Measurements from ENCODE around the gene ITGA8. TPM values are rescaled to one million over a fixed set of nuclear protein-coding genes. Genes with fewer than 3 reads are reported as not detected.
"Not testable (repeated sequence)": the region's sequence is repeated elsewhere in the genome, so short reads cannot be mapped to it uniquely, and the experiment has no call there.

Gene ITGA8
- total RNA-seq, 1 donor from 2014 or later: 0.37 TPM

DNA sequence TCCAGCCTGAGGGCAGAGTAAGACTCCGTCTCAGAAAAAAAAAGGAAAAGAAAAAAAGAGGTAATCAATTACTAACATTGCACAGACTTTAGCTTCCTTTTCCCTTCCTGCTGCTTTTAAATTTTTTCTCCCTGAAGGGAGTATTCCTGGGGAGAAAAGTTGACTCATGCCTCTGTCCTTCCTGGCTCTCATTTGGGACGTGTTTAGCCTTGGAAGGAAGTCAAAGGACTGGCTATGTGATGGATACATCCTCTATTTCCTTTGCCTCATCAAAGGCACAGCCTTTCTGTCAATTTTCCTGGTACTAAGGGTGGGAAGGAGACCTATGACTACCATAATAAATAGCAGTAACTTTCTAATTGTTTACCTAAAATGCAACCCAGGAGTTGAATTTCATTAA lies 77.6 kb downstream of the ITGA8 start:
- no peak for DNase-seq (ENCODE audit: low read depth, low spot score)
- H3K27ac Mint-ChIP-seq (ENCODE audit: unreplicated experiment): no peak overlapping the region
- no peaks in the 10 kb centered on the region for H3K36me3 Mint-ChIP-seq (ENCODE audit: low read depth)

DNA sequence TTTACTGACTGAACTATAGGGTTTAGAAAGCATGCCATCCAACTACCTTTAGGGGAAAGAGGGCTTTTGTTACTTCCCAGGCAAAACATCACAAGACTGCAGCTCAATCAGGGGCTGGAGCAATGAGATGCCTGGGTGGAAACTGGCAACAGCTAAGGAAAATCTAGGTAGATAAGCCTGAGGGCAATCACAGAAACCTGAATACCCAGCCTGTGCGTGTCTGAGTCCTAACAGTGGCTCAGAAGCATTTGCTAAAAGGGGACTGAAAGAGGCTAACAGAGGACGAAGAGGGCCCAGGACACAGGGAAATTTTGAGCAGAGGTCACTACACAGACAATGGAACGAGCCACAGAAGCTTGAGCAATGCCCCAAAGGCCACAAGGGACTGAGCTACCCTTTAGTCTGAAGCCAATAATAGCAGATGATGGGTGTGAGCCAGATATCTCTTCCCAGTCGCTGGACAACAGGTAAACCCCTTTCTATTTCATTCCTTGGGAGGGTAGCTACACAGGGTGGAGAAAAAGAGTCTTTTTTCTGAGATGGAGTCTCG lies 79.1 kb downstream of the ITGA8 start:
- H3K4me1 Mint-ChIP-seq: no peaks in the 10 kb centered on the region
- TF ChIP-seq, protein P1, sequence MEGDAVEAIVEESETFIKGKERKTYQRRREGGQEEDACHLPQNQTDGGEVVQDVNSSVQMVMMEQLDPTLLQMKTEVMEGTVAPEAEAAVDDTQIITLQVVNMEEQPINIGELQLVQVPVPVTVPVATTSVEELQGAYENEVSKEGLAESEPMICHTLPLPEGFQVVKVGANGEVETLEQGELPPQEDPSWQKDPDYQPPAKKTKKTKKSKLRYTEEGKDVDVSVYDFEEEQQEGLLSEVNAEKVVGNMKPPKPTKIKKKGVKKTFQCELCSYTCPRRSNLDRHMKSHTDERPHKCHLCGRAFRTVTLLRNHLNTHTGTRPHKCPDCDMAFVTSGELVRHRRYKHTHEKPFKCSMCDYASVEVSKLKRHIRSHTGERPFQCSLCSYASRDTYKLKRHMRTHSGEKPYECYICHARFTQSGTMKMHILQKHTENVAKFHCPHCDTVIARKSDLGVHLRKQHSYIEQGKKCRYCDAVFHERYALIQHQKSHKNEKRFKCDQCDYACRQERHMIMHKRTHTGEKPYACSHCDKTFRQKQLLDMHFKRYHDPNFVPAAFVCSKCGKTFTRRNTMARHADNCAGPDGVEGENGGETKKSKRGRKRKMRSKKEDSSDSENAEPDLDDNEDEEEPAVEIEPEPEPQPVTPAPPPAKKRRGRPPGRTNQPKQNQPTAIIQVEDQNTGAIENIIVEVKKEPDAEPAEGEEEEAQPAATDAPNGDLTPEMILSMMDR (conservative IDR thresholded peaks at IDR 0.05): no peak
- H3K4me3 Mint-ChIP-seq: no peak overlapping the region
- H3K9me3 Mint-ChIP-seq: peaks cover 2% of the 10 kb centered on the region
- DNase-seq (ENCODE audit: low read depth, low spot score): no peak
- H3K27ac Mint-ChIP-seq (ENCODE audit: unreplicated experiment): no peak overlapping the region
- no peaks in the 10 kb centered on the region for H3K27me3 Mint-ChIP-seq (ENCODE audit: low read depth)
- no peaks in the 10 kb centered on the region for H3K36me3 Mint-ChIP-seq (ENCODE audit: low read depth)

More for the DNA sequence above, 77.6 kb downstream of the ITGA8 start:
- TF ChIP-seq, protein P1 (conservative IDR thresholded peaks at IDR 0.05): no peak
- Mint-ChIP-seq H3K9me3 (peaks cover 2% of the 10 kb centered on the region), H3K27me3 (ENCODE audit: low read depth) (no peaks in the 10 kb centered on the region), H3K4me3 (no peak overlapping the region), H3K4me1 (no peaks in the 10 kb centered on the region)

DNA sequence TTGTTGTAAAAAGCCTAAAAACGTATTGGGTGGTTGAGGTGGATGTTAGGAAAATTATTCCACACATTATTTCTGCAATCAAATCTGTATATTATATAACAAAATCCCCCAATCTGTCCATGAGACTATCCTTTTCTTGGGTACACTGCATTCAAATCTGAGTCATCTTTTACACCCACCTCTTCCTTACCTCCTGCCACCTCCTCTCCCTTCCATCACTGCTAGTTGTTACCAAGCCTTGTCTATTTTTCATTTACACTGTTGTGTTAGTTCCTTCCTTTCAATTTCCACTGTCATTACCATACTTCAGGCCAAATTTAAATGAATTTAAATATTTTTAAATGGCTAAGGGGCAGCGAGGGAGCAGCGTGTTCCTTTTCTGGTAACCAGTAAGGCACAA lies 83.3 kb downstream of the ITGA8 start:
- Mint-ChIP-seq H3K4me1 (no peaks in the 10 kb centered on the region), H3K9me3 (peaks cover 1% of the 10 kb centered on the region), H3K27me3 (ENCODE audit: low read depth) (no peaks in the 10 kb centered on the region), H3K27ac (ENCODE audit: unreplicated experiment) (peak overlapping the region; percentile 60), H3K4me3 (no peak overlapping the region), H3K36me3 (ENCODE audit: low read depth) (no peaks in the 10 kb centered on the region)
- no peak for DNase-seq (ENCODE audit: low read depth, low spot score)
- TF ChIP-seq, protein P1 (conservative IDR thresholded peaks at IDR 0.05): no peak

DNA sequence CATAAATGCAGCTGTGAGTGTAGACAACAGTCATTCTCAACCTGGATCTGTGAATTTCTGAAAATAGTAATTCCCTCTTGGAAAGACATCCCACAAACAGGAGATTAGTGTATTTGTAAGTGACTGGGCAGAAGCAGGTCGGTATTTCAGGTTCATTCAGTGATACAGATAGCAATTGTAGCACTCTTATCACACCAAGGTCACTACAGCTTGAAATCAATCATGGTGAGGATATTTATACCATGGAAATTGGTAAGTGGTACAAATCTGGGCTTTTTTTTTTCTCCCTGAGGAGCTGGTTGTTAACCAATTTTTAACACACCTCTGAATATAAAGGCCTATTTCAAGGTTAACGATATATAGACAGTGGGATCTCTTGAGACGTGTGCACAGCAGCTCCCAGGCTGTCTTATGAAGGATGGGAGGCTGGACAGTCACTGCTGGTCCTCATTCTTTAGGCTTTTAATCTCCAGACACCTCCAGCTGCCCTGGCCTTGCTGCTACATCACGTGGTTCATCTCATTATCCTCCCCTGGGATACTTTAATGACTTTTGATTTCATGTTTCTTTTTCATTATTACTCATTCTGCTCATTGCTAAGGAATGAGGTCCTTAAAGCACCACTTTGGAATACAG lies 87.1 kb downstream of the ITGA8 start:
- no peaks in the 10 kb centered on the region for H3K9me3 Mint-ChIP-seq
- H3K36me3 Mint-ChIP-seq (ENCODE audit: low read depth): no peaks in the 10 kb centered on the region
- TF ChIP-seq, protein P1 (conservative IDR thresholded peaks at IDR 0.05): no peak
- no peaks in the 10 kb centered on the region for H3K27me3 Mint-ChIP-seq (ENCODE audit: low read depth)
- H3K27ac Mint-ChIP-seq (ENCODE audit: unreplicated experiment): no peak overlapping the region
- no peak overlapping the region for H3K4me3 Mint-ChIP-seq
- no peaks in the 10 kb centered on the region for H3K4me1 Mint-ChIP-seq
- no peak for DNase-seq (ENCODE audit: low read depth, low spot score)

DNA sequence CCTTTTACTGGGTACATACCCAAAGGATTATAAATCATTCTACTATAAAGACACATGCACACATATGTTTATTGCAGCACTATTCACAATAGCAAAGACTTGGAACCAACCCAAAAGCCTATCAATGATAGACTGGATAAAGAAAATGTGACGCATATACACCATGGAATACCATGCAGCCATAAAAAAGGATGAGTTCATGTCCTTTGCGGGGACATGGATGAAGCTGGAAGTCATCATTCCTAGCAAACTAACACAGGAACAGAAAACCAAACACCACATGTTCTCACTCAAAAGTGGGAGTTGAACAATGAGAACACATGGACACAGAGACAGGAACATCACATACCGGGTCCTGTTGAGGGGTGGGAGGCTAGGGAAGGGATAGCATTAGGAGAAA lies 88.5 kb downstream of the ITGA8 start:
- H3K27ac Mint-ChIP-seq (ENCODE audit: unreplicated experiment); H3K36me3 Mint-ChIP-seq (ENCODE audit: low read depth); H3K9me3 Mint-ChIP-seq; H3K4me3 Mint-ChIP-seq; DNase-seq (ENCODE audit: low read depth, low spot score); H3K27me3 Mint-ChIP-seq (ENCODE audit: low read depth); H3K4me1 Mint-ChIP-seq: not testable (repeated sequence)

DNA sequence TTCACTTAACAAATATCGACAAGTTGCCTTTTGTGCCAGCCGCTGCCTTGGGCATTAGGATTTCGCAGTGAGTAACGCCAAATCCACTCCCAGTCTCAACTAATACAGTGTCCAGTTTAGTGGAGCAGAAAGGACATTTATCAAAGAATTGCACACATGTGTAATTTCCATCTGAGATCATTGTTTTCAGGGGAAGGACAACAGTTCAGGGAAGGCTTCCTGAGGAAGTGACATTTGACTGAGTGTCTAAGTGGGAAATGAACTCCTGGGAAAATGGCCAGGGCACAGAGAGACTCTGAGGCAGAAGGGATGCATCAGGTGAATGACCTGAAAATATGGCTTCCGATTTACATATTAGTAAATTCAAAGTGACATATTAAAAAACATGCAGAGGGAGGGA lies 89.4 kb downstream of the ITGA8 start:
- H3K27ac Mint-ChIP-seq (ENCODE audit: unreplicated experiment): no peak overlapping the region
- peaks cover 3% of the 10 kb centered on the region for H3K9me3 Mint-ChIP-seq
- no peaks in the 10 kb centered on the region for H3K36me3 Mint-ChIP-seq (ENCODE audit: low read depth)
- TF ChIP-seq, protein P1 (conservative IDR thresholded peaks at IDR 0.05): no peak
- DNase-seq (ENCODE audit: low read depth, low spot score): no peak
- no peak overlapping the region for H3K4me3 Mint-ChIP-seq
- no peaks in the 10 kb centered on the region for H3K27me3 Mint-ChIP-seq (ENCODE audit: low read depth)
- peaks cover 3% of the 10 kb centered on the region for H3K4me1 Mint-ChIP-seq

Data from neural crest cell (in vitro differentiated cells).